Activated CD8-positive, alpha-beta memory T cell treated with anti-CD3 and anti-CD28 coated beads, Interleukin-2, amount 10 ng/mL, durations not matched to agents 7 days and 5 days (primary cell): ENCODE data around the gene ALX1. TPM values are rescaled to one million over a fixed set of nuclear protein-coding genes. Genes with fewer than 3 reads are reported as not detected.

Experiments used
- ATAC-seq: fragments of 150-1000 bp; cut with Tn5 transposase; one replicate; pipeline ENCODE4 v1.10.0; 2021; ENCODE audit warnings: moderate library complexity
- CTCF ChIA-PET: fragments of 350-600 bp; sonication (Branson Sonifier 250); formaldehyde crosslinking; loops from one replicate; lab custom pipeline; 2021; ENCODE audit warnings: antibody characterized with exemption; lab: Charles Lee
- DNase-seq: peaks from one replicate; pipeline ENCODE4 v3.0.0-alpha.2; 2020
- H3K27ac Mint-ChIP-seq: one replicate; pipeline ENCODE4 v1.8.0; 2021; ENCODE audit warnings: mild to moderate bottlenecking, mixed read lengths
- H3K27me3 Mint-ChIP-seq: one replicate; pipeline ENCODE4 v1.8.0; 2021; ENCODE audit warnings: mixed read lengths
- H3K36me3 Mint-ChIP-seq: one replicate; pipeline ENCODE4 v1.8.0; 2021; ENCODE audit warnings: mild to moderate bottlenecking, mixed read lengths
- H3K4me1 Mint-ChIP-seq: one replicate; pipeline ENCODE4 v1.8.0; 2021; ENCODE audit warnings: mixed read lengths
- H3K4me3 Mint-ChIP-seq: one replicate; pipeline ENCODE4 v1.8.0; 2021; ENCODE audit warnings: mild to moderate bottlenecking, moderate library complexity, mixed read lengths
- H3K9me3 Mint-ChIP-seq: one replicate; pipeline ENCODE4 v1.8.0; 2022; ENCODE audit warnings: low read depth, mixed read lengths
- total RNA-seq, 2 experiments: library from RNA; stranded (reverse); gene quantifications; one replicate each; pipeline ENCODE4 v1.2.3, GENCODE V29; 2021

The ALX1 gene
- total RNA-seq, 2 experiments from 2014 or later, result not detected

DNA sequence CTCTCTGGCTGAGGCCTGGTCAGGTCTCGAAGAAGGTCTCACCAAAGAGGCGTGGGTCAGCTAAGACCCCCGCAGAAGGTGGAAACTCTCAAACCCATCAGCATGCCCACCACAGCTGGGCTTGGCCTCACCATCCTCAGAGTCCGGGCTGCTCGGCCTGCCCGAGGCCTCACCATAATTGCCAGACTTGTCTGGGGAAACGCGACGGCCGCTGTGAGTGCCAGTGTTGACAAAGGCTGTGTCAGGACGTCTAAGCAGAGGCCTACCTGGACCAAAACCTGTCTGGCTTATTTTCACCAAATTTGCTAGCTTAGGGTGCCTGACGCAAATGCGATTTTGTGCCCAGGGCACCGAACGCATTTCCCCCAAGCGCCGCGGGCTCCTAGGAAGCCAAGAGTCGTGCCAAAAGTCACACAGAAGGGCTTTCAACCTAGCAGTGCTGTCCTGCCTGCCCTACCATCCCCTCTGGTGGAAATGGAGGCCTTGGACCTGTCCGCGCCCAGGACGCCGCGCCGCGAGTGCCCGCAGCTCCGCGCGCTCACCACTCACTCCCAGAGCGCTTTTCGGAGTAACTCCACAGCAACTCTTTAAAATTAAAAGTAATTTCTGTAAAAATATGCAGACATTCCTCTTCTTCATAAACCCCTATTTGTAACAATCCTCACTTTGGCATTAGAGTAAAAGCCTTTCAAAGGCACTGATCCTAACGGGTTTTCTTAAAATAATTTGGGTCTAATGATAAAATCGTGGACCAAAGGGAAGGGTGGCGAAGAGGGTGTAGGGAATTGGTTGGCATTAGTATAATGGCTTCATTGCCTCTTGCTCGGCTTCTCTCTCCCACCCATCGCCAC is 1.2 kb upstream of the ALX1 start:
- DNase-seq, result no peak
- Mint-ChIP-seq H3K36me3 (peaks cover 1% of the 10 kb centered on the region), H3K27ac (no peak overlapping the region), H3K27me3 (peaks cover 52% of the 10 kb centered on the region), H3K4me1 (peaks cover 6% of the 10 kb centered on the region), H3K4me3 (no peak overlapping the region), H3K9me3 (no peaks in the 10 kb centered on the region)
- CTCF ChIA-PET, result no interaction called here
- no peak for ATAC-seq

DNA sequence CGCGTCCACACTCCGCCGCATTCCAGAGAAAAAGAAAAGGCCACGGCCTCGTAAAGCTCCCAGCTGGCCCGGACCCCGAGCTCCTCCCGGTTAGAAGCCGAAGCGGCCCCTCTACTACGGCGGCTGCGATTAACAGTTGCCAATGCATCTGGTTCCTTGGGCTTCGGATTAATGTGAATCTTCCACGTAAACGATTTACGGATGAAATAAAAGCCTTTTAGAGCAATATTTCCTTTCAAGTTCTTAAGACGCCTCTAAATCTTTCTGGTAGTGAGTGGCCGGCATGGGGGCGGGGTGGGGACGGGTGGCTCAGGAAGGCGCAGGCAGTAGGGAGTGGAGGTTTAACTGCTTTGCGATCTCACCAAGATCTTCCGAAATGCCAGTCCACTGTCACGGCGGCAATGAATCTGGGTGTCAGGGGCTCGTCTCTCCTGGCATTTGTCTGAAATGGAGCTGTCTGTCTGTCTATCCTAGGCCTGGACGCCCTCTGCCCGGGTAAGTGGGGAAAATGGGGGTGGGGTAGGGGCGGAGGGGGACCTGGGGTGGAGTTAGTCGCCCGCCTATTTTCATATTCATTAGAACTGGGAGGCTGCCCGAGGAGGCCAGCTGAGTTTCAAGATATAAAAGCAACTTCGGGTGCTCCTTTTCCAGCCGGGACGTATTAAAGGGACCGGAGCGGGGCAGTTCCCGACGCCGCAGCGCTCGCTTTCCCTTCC is 413 bp upstream of the ALX1 start:
- Mint-ChIP-seq H3K9me3 (no peaks in the 10 kb centered on the region), H3K36me3 (peaks cover 1% of the 10 kb centered on the region), H3K27ac (peak overlapping the region; percentile 52), H3K4me3 (no peak overlapping the region), H3K4me1 (peaks cover 5% of the 10 kb centered on the region), H3K27me3 (peaks cover 45% of the 10 kb centered on the region)
- CTCF ChIA-PET, result no interaction called here
- DNase-seq, result no peak
- ATAC-seq, result no peak

DNA sequence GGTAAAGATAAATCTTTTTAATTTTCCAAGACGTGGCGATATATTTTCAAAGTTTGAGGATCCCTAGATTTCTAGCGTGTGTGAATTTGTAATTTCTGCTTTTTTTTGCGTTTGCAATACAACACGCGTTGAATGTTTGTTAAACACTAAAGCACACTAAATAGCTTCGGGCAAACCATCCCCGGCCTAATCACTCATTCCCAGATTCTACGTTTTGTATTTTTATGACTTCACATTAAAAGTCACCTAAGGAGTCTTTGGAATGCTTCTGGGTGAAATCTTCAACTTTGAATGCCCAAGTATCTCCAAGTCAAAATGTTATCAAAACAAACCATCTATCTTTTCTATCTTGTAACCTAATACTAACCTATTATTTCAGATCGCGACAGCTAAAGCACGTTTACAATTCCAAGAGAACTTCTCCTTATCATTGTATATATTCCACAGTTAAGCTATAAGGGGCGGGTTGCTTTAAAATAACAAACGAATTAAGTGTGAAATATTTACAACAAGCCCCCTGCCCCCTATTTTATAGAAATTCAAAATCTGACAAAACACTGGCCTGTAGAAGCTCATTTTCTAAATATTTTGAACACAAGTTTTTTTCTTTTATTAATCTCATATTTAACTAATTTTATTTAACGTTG is 1.1 kb downstream of the ALX1 start:
- no peak for ATAC-seq
- Mint-ChIP-seq H3K9me3 (no peaks in the 10 kb centered on the region), H3K4me1 (peaks cover 5% of the 10 kb centered on the region), H3K27me3 (peaks cover 42% of the 10 kb centered on the region), H3K4me3 (peak overlapping the region; percentile 66), H3K27ac (no peak overlapping the region), H3K36me3 (peaks cover 1% of the 10 kb centered on the region)
- DNase-seq, result no peak
- CTCF ChIA-PET, result no interaction called here

DNA sequence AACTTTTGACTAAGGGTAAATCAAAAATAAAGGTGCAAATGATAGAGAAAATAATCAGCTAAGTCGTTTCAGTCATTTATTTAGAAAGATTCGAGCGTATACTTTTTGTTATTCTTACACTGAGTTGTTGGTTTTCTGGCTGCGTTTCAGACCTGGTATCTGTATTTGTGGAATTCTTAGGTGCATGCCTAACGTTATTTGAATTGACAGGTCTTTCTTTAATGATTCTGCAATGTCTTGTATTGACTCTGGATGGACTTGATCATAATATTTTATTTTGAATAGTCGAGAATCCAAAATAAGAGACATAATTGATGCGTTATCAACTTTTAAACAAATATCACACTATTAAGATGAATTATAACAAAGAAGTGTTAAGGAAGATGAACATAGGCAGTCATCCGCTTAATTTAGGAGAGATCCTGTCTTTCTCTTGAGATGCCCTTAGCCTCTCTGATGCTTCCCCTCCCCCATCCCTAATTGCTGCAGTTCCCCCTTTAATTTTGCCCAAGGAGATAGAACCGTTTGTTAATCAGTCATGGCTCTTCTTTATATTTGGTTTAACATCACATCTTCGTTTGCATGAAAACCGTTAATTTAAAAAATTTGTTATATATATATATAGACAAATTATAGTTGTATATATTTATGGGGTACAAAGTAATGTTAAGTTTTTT is 1.8 kb downstream of the ALX1 start:
- Mint-ChIP-seq H3K9me3 (no peaks in the 10 kb centered on the region), H3K36me3 (peaks cover 1% of the 10 kb centered on the region), H3K4me1 (peaks cover 5% of the 10 kb centered on the region), H3K27ac (no peak overlapping the region), H3K4me3 (no peak overlapping the region), H3K27me3 (peaks cover 38% of the 10 kb centered on the region)
- ATAC-seq (no peak), DNase-seq (no peak)
- CTCF ChIA-PET, result no interaction called here

GRCh38 chr12:85283560-85283959 is 3.5 kb downstream of the ALX1 start:
- H3K27me3 Mint-ChIP-seq, result peaks cover 26% of the 10 kb centered on the region
- no peak for ATAC-seq
- H3K27ac Mint-ChIP-seq, result no peak overlapping the region
- H3K36me3 Mint-ChIP-seq, result peaks cover 1% of the 10 kb centered on the region
- H3K4me1 Mint-ChIP-seq, result peaks cover 5% of the 10 kb centered on the region
- CTCF ChIA-PET, result no interaction called here
- no peak overlapping the region for H3K4me3 Mint-ChIP-seq
- no peaks in the 10 kb centered on the region for H3K9me3 Mint-ChIP-seq
- no peak for DNase-seq

DNA sequence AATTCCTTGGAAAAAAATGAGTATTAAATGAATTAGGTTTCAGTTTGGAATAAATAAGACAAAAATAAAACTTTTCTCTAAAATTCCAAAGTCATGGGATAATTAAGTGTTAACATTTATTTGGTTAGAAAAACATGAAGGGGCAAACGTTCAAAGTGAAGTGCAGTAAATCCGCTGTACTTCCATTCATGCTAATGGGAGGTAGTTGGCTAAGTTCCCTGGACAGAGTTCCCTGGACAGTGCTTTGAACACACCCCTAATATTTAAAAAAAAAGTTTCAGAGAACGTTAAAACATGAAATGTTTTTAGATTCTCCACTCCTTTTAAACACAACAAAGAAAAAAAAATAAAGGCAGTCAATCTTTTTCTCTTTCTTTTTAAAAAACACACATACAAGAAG is 16.3 kb downstream of the ALX1 start:
- H3K9me3 Mint-ChIP-seq, result peaks cover 2% of the 10 kb centered on the region
- H3K27me3 Mint-ChIP-seq, result no peaks in the 10 kb centered on the region
- CTCF ChIA-PET, result no interaction called here
- H3K36me3 Mint-ChIP-seq, result no peaks in the 10 kb centered on the region
- H3K4me3 Mint-ChIP-seq, result no peak overlapping the region
- no peak for DNase-seq
- H3K27ac Mint-ChIP-seq, result no peak overlapping the region
- H3K4me1 Mint-ChIP-seq, result peaks cover 4% of the 10 kb centered on the region
- no peak for ATAC-seq

DNA sequence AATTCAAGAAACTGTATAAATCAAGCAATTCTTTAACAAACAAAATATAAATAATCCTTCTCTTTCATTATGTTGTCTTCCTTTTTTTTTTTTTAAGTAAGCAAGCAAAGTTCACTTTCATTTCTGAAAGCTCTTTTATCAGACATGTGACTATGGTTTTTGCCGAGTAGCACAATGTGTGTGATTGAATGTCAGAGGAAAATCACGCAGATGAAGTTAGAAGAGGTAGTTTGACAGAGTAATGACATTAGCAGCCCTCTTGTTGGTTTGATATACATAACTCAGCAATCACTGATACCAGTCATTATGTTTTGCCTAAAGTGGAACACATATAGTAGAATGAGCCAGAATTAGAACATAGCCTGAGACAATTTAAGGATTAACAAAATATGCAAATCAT is 19.0 kb downstream of the ALX1 start:
- Mint-ChIP-seq H3K27me3 (no peaks in the 10 kb centered on the region), H3K4me1 (peaks cover 4% of the 10 kb centered on the region), H3K4me3 (no peak overlapping the region), H3K27ac (no peak overlapping the region), H3K9me3 (peaks cover 2% of the 10 kb centered on the region), H3K36me3 (no peaks in the 10 kb centered on the region)
- ATAC-seq (no peak), DNase-seq (no peak)
- CTCF ChIA-PET, result no interaction called here

GRCh38 chr12:85301051-85301450 is 21.0 kb downstream of the ALX1 start:
- Mint-ChIP-seq H3K27ac (no peak overlapping the region), H3K4me1 (peaks cover 4% of the 10 kb centered on the region), H3K9me3 (peaks cover 2% of the 10 kb centered on the region), H3K27me3 (no peaks in the 10 kb centered on the region), H3K36me3 (no peaks in the 10 kb centered on the region), H3K4me3 (no peak overlapping the region)
- ATAC-seq, result no peak
- CTCF ChIA-PET, result no interaction called here
- peak; percentile 42 for DNase-seq

DNA sequence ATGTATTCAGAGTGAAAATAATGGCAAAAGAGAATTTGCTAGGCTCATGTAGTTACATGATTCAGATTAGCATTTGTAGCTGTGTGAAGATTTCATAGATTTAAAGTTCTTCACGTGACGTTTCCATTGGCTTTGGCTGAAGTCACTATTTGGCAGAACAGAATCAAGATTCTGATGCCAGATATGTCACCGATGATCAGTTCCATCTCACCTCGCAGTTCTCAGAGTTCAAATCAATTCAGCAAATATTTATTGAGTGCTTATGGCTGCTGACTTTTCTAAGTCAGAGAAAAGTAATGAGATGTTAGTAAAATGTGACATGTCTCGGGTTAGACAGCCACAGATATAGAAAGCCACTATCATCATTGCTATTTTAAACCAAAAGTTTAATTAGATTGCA is 28.4 kb downstream of the ALX1 start:
- no peak overlapping the region for H3K27ac Mint-ChIP-seq
- CTCF ChIA-PET, result no interaction called here
- no peaks in the 10 kb centered on the region for H3K27me3 Mint-ChIP-seq
- no peaks in the 10 kb centered on the region for H3K4me1 Mint-ChIP-seq
- no peak for DNase-seq
- no peak overlapping the region for H3K4me3 Mint-ChIP-seq
- no peaks in the 10 kb centered on the region for H3K36me3 Mint-ChIP-seq
- H3K9me3 Mint-ChIP-seq, result no peaks in the 10 kb centered on the region
- no peak for ATAC-seq

- H3K36me3 Mint-ChIP-seq, result no peaks in the 10 kb centered on the region
- H3K4me3 Mint-ChIP-seq, result no peak overlapping the region
- no peak overlapping the region for H3K27ac Mint-ChIP-seq
- no peaks in the 10 kb centered on the region for H3K9me3 Mint-ChIP-seq
- no peaks in the 10 kb centered on the region for H3K27me3 Mint-ChIP-seq
- CTCF ChIA-PET, result no interaction called here
- ATAC-seq, result no peak
- H3K4me1 Mint-ChIP-seq, result no peaks in the 10 kb centered on the region
- DNase-seq, result no peak
Measured at GRCh38 chr12:85309125-85309566, 29.1 kb downstream of the ALX1 start.

- ATAC-seq, result no peak
Measured at GRCh38 chr12:85310025-85310424, 30.0 kb downstream of the ALX1 start.

DNA sequence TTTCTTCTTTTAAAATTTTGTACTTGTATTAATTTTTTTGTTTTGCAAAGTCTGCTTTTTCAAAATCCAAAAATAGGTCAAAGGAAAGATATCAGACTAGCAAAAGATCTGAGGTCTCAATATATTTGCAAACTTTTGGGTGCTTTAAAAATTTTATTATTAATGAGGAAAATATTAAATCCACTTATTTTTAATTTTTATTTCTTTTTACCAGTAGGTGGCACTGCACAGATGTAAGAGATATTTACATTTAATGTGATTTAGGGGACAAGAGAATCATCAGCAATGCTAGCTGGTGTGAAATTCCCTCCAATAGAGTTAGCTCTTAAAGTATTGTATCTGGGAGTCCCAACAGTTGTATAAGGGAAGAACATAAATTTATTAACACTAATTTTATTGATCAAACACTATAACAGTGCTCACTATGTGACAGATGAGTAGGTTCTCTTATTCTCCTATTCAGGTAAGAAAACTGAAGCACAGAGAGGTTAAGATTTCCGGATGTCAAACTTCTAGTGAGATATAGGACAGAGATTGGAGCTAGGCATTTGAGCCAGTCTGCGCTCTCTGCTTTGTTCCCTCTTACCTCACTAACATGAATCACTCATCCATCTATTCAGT is 30.5 kb downstream of the ALX1 start:
- CTCF ChIA-PET, result no interaction called here
- no peak for ATAC-seq
- Mint-ChIP-seq H3K27ac (no peak overlapping the region), H3K36me3 (no peaks in the 10 kb centered on the region), H3K4me3 (no peak overlapping the region), H3K4me1 (no peaks in the 10 kb centered on the region), H3K27me3 (no peaks in the 10 kb centered on the region), H3K9me3 (no peaks in the 10 kb centered on the region)
- DNase-seq, result no peak

More at GRCh38 chr12:85310025-85310424, 30.0 kb downstream of the ALX1 start:
- CTCF ChIA-PET, result no interaction called here
- no peak for DNase-seq
- Mint-ChIP-seq H3K36me3 (no peaks in the 10 kb centered on the region), H3K9me3 (no peaks in the 10 kb centered on the region), H3K27ac (no peak overlapping the region), H3K4me1 (no peaks in the 10 kb centered on the region), H3K27me3 (no peaks in the 10 kb centered on the region), H3K4me3 (no peak overlapping the region)
